ENCODE measurements around the gene ATP8B3. TPM values are rescaled to one million over a fixed set of nuclear protein-coding genes. Genes with fewer than 3 reads are reported as not detected.

Gene ATP8B3
- total and polyA plus RNA-seq, 10 of the 15 experiments (the other 5 are each of a cell fraction or from before 2014, with no cell fraction given): 0.13 to 1.7 (median 0.52) TPM

GRCh38 chr19:1855828-1856255 is 43.8 kb upstream of the ATP8B3 start:
- no TSS peak for BruUV-seq (replicated peaks)
- ChIA-PET RAD21 (ENCODE audit: unreplicated experiment) (interaction anchor here (1.0 to 1.6 kb wide), 3 partner anchors 9 to 48 kb away, joined by 3 to 6 read pairs (median 5); no protein-coding TSS in a partner anchor), POLR2A (interaction anchor here (0.6 to 1.6 kb wide), 3 partner anchors 20 to 236 kb away, joined by 4 to 6 read pairs (median 6); no protein-coding TSS in a partner anchor), CTCF (interaction anchor here (0.8 to 0.9 kb wide), 2 partner anchors 41 to 87 kb away, joined by 3 to 4 read pairs; no protein-coding TSS in a partner anchor), SMC1A (ENCODE audit: uncharacterized antibody, unreplicated experiment) (no interaction called here)
- in situ Hi-C loops (cut with MboI): loop anchor here (25.0 kb wide), 1 partner anchor 1506 kb away; the partner anchor contains the start of gene NFIC
- Histone ChIP-seq H3K9me3 (replicated peaks; ENCODE audit: control insufficient read depth, insufficient read depth, low read length) (no peaks in the 10 kb centered on the region), H3K9ac (ENCODE audit: control insufficient read depth, insufficient read depth, low read length) (peak overlapping the region; percentile 80), H2AFZ (ENCODE audit: control insufficient read depth, low read depth, low read length) (no peak overlapping the region), H3K27ac (ENCODE audit: control insufficient read depth, insufficient read depth) (peak overlapping the region; percentile 87), H3K4me2 (ENCODE audit: control insufficient read depth, insufficient read depth) (peak overlapping the region; percentile 96), H4K20me1 (ENCODE audit: control insufficient read depth, insufficient read depth) (peaks cover 3% of the 10 kb centered on the region; the same call in 1 of the 2 replicates), H3K4me1 (ENCODE audit: control insufficient read depth, insufficient read depth, low read length) (peaks cover 21% of the 10 kb centered on the region), H3K79me2 (ENCODE audit: control insufficient read depth, insufficient read depth, low read length) (peaks cover 71% of the 10 kb centered on the region), H3K4me3 (peak overlapping the region; percentile 82), H3K36me3 (ENCODE audit: control insufficient read depth in 2 of 2, insufficient read depth in 2 of 2, low read length in 1 of 2) (peaks cover 0 to 3% of the 10 kb centered on the region in 2 experiments; a peak in 2 of 4 replicates), H3K27me3 (replicated peaks in 1 of 2; ENCODE audit: control insufficient read depth in 2 of 2, insufficient read depth in 2 of 2, low read length in 1 of 2) (no peaks in the 10 kb centered on the region)
- FAIRE-seq (peak; percentile 18), DNase-seq (ENCODE audit: low read depth, low spot score) (no peak), ATAC-seq (peak; percentile 18)
- intact Hi-C loops (cut with micrococcal nuclease; ENCODE audit: unreplicated experiment): no loop called here
- 2% methylated on average over 13 of the region's 13 CpGs for WGBS (ENCODE audit: insufficient coverage, insufficient replicate concordance, low lambda C conversion rate, missing lambda C conversion rate)
- TF ChIP-seq IRF5 (IDR thresholded peaks at IDR 0.05; ENCODE audit: borderline replicate concordance) (no peak), ZNF687 (IDR thresholded peaks at IDR 0.05) (no peak; the same call in none of the 2 replicates), SIN3A (IDR thresholded peaks at IDR 0.05; ENCODE audit: low read depth, low read length) (peak; percentile 25; the same call in 1 of the 2 replicates), CREM (IDR thresholded peaks at IDR 0.05; ENCODE audit: low read depth) (no peak), RCOR1 (conservative IDR thresholded peaks at IDR 0.05; ENCODE audit: low read depth, low read length) (no peak), MYB (IDR thresholded peaks at IDR 0.05; ENCODE audit: borderline replicate concordance, low read depth, low read length) (no peak), POU2F2 (IDR thresholded peaks at IDR 0.05; ENCODE audit: borderline replicate concordance, low read depth, low read length) (no peak), RFX5 (IDR thresholded peaks at IDR 0.05; ENCODE audit: low read depth, low read length) (no peak), IRF4 (IDR thresholded peaks at IDR 0.05; ENCODE audit: low read depth, low read length) (no peak), SPI1 (IDR thresholded peaks at IDR 0.05; ENCODE audit: borderline replicate concordance, insufficient read depth, low read depth, low read length) (no peak), ATF2 (IDR thresholded peaks at IDR 0.05; ENCODE audit: low read length) (no peak), SKIL (IDR thresholded peaks at IDR 0.05; ENCODE audit: low read depth, poor library complexity, severe bottlenecking) (no peak), ZNF384 (IDR thresholded peaks at IDR 0.05; ENCODE audit: borderline replicate concordance, low read depth, low read length) (no peak), TARDBP (IDR thresholded peaks at IDR 0.05; ENCODE audit: borderline replicate concordance) (no peak), POLR2AphosphoS2 (IDR thresholded peaks at IDR 0.05; ENCODE audit: low read depth, low read length) (no peak)

Measured in GM12878 (cell line).